Activated T-helper 2 cell treated with anti-CD3 and anti-CD28 coated beads, Interferon-gamma antibody, Interleukin-2, Interleukin-4, amounts not matched to agents 10 μg/mL and 5 μg/mL and 100 μg/mL, durations not matched to agents 14 hours and 24 hours and 36 hours (primary cell): ENCODE measurements around the gene C19orf44. TPM values are rescaled to one million over a fixed set of nuclear protein-coding genes. Genes with fewer than 3 reads are reported as not detected.

Experiments used
- DNase-seq: peaks from one replicate; pipeline ENCODE4 v3.0.0; 2021; ENCODE audit warnings: low spot score
- H3K27ac Mint-ChIP-seq: one replicate; pipeline ENCODE4 v1.8.0; 2021; ENCODE audit warnings: mixed read lengths
- H3K27me3 Mint-ChIP-seq: one replicate; pipeline ENCODE4 v1.8.0; 2021; ENCODE audit warnings: low read depth, mixed read lengths
- H3K36me3 Mint-ChIP-seq: one replicate; pipeline ENCODE4 v1.8.0; 2021; ENCODE audit warnings: low read depth, mixed read lengths
- H3K4me1 Mint-ChIP-seq: one replicate; pipeline ENCODE4 v1.8.0; 2021; ENCODE audit warnings: low read depth, mixed read lengths
- H3K4me3 Mint-ChIP-seq: one replicate; pipeline ENCODE4 v1.8.0; 2021; ENCODE audit warnings: low read depth, mild to moderate bottlenecking, moderate library complexity, mixed read lengths
- H3K9me3 Mint-ChIP-seq: one replicate; pipeline ENCODE4 v1.8.0; 2021; ENCODE audit warnings: mixed read lengths
- intact Hi-C: fragments of 100-400 bp; cut with micrococcal nuclease; formaldehyde crosslinking; loops from one replicate; pipeline ENCODE4 v1.15.1; 2023
- total RNA-seq: library from RNA; stranded (reverse); gene quantifications from 2 replicates; pipeline ENCODE4 v1.2.3, GENCODE V29; 2022

C19orf44 gene
- total RNA-seq, 1 donor from 2014 or later = 3.8 TPM

DNA sequence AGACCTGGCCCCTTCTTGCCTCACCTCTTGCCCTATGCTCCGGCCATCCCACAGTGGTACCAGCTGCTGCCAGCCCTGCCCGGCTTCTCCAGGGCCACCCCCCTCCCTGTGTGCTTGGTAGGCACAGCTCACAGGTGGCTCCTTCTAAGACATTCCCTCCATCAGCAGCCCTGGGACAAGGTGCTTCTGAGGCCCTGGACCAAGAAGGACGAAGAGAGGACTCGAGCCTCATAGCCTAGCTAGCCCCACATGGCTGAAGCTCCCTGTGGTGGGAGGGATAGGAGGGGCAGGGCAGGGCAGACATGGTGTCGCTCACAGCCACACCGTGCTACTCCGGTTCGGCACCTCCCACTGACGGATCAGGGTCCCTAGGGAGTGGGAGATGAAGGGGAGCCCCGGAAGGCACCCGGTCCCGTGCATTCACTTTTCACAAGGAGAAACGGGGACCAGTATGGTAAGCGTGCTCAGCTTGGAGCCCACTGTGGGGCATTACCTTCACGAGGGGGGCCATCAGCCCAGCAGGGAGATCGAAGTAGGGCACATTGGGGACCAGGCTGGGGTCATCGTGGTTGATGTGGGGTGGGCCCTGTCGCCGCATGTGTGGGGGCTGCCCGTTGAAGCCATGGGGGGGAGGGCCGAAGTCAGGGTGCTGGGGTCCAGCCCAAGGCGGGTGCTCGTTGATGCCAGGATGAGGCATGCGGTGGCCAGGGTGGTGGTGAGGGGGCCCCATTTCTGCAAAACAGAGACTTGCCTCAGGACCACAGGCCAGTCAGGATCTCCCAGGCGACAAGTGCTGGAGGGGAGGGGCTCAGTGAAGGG is 26.6 kb downstream of the C19orf44 start:
- Mint-ChIP-seq H3K27me3 (no peaks in the 10 kb centered on the region), H3K36me3 (peaks cover 70% of the 10 kb centered on the region), H3K9me3 (no peaks in the 10 kb centered on the region), H3K4me1 (no peaks in the 10 kb centered on the region), H3K4me3 (no peak overlapping the region), H3K27ac (no peak overlapping the region)
- no peak for DNase-seq
- intact Hi-C loops = no loop called here

DNA sequence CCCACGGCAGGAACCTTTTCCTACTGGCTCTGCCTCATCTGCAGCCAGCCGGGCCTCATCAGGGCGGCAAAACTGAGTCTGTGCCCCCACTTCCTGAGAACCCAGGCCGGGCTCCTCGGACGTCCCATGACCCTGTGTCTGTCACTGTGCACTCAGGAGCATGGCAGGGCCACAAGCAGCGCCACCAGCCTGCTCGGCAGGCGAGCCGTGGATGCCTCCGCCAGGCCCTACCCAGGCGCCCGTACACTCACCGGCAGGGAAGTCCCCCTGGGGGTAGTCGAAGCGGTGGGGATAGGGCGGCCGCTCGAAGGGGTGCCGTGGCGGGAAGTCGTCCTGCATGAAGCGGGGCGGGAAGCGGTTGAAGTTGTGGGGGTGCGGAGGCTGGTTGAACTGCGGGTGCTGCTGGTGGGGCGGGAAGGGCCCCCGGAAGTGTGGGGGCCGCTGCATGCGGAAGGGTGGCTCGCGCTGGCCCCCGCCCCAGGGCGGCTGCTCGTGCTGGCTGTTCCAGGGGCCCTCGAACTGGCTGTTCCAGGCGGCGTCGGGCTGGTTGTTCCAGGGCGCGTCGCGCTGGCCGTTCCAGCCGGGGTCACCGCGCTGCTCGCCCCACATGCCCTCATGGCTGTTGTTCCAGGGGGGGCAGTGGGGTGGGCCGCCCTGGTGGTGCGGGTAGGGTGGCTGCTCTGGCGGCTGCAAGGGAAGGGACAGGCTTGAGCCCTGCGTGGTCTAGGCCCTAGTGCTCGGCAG is 29.0 kb downstream of the C19orf44 start:
- no peaks in the 10 kb centered on the region for H3K4me1 Mint-ChIP-seq
- no peaks in the 10 kb centered on the region for H3K9me3 Mint-ChIP-seq
- no peaks in the 10 kb centered on the region for H3K27me3 Mint-ChIP-seq
- no peak overlapping the region for H3K27ac Mint-ChIP-seq
- H3K4me3 Mint-ChIP-seq = no peak overlapping the region
- no peak for DNase-seq
- intact Hi-C loops = no loop called here
- H3K36me3 Mint-ChIP-seq = peaks cover 66% of the 10 kb centered on the region

DNA sequence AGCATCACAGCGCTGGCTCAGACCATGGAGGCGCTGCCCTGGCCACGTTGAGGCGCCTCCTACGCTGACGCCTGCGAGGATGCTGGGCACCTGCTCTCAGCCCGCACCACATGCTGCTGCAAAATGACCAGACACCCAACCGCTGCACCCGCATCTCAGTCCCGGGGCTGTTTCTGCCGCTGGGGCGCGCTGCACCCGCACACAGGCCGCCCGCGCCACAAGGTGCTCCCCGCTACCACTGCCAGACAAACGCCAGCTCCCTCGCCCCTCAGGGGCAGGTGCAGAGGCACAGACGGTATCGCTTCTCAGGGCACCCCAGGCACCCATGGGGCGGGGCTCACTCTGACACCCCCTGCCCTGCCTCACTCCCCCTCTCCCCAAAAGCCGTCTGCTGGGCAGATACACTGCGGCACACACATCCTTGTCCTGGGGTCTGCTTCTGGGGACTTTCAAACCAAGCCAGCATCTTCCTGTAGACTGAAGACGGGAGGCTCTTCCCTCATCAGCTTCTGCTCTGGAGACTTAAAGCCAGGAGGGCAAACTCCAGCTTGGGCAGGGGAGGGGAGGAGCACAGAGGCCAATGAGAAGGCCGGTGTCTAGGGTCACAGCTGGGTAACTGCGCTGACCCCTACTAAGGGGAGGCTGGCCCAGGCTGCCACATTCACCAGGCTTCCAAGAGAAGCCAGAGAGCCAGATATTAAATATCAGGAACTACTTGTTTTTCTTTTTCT is 29.7 kb downstream of the C19orf44 start:
- Mint-ChIP-seq H3K4me1 (no peaks in the 10 kb centered on the region), H3K36me3 (peaks cover 60% of the 10 kb centered on the region), H3K4me3 (no peak overlapping the region), H3K27ac (no peak overlapping the region), H3K9me3 (no peaks in the 10 kb centered on the region), H3K27me3 (no peaks in the 10 kb centered on the region)
- DNase-seq = no peak
- intact Hi-C loops = no loop called here

DNA sequence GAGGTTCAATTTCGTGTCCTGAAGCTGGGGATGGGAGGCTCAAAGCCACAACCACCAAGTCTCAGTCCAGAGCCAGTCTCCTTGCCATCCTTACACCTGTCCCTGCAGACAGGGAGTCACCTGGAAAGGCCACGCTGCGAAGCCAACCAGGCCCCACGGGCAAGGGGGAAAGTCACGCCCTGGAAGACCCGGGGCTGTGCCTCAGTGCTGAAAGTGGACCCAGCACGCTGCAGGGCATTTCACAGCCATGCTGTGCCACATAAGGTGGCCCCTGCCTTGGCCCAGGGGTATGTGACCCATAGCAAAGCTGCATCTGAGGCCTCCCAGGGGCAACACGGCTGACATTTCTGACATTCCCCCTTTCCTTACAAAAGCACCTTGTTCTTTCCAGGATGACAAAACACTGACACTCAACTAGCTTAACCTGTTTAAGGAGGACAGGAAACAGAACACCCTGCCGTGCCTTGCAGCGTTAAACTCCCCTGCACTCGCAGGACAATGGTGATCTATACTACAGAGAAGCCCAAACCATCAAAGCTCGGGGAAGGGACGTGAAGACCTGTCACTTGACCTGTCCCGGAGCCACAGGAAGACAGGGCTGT is 31.2 kb downstream of the C19orf44 start:
- no peak overlapping the region for H3K27ac Mint-ChIP-seq
- DNase-seq = no peak
- H3K4me1 Mint-ChIP-seq = no peaks in the 10 kb centered on the region
- no peak overlapping the region for H3K4me3 Mint-ChIP-seq
- peaks cover 67% of the 10 kb centered on the region for H3K36me3 Mint-ChIP-seq
- no peaks in the 10 kb centered on the region for H3K9me3 Mint-ChIP-seq
- intact Hi-C loops = no loop called here
- H3K27me3 Mint-ChIP-seq = no peaks in the 10 kb centered on the region

DNA sequence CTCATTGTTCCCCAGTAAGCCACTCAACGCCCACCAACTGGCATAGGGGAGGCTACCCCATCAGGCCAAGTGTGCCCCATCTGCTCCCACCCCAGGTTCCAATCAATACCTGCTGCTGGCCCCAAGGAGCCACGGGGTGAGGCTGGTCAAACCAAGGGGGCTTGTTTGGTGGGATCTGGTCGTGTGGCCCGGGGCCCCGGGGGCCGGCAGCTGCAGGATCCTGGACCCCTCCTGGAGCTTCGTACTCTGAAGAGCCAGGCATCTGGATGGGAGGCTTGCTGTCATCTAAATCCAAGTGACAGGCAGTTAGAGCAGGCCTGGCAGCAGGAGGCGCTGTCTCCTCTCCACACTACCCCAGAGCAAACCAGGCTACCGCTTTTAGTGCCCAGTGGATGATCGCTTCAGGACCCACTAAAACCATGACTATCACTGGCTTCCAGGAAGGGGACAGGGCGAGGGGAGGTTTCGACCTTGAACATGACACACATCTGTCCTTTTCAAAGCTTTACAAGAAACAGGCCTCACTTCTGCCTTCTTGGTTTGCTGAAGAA is 31.9 kb downstream of the C19orf44 start:
- Mint-ChIP-seq H3K36me3 (peaks cover 63% of the 10 kb centered on the region), H3K4me3 (no peak overlapping the region), H3K27me3 (no peaks in the 10 kb centered on the region), H3K9me3 (no peaks in the 10 kb centered on the region), H3K27ac (no peak overlapping the region), H3K4me1 (no peaks in the 10 kb centered on the region)
- intact Hi-C loops = no loop called here
- peak; percentile 30 for DNase-seq

DNA sequence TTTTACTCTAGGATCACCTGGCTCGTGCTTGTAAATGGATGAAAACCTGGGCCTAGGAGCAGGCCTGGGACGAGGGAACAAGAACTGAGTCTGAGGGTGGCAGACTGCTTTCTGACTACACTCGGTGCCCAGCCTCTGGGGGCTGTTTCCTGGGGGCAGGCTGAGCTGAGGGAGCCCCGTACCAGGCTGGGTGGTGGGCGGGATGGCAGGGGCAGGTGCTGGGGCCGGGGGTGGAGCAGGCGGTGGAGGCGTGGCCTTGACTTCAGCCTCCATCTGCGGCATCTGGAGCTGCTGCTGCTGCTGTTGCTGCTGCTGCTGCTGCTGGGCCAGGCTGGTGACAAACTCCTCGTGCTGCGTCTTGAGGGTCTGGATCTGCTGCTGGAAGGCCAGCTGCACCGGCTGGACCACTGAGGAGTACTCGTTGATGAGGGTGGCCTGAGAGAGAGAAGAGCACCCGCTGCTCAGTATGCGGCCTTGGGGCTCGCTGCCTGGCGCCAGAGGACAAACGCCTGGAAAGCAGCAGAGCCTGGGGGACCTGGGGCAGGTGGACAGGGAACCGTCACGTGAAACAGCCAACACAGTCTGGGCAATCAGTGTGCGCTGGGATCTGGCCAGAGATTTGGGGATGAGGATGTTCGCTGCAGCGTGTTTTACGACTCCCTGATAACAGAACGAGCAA is 33.4 kb downstream of the C19orf44 start:
- H3K27me3 Mint-ChIP-seq = no peaks in the 10 kb centered on the region
- intact Hi-C loops = no loop called here
- H3K4me1 Mint-ChIP-seq = no peaks in the 10 kb centered on the region
- peaks cover 63% of the 10 kb centered on the region for H3K36me3 Mint-ChIP-seq
- H3K9me3 Mint-ChIP-seq = no peaks in the 10 kb centered on the region
- H3K4me3 Mint-ChIP-seq = no peak overlapping the region
- no peak overlapping the region for H3K27ac Mint-ChIP-seq
- DNase-seq = no peak

DNA sequence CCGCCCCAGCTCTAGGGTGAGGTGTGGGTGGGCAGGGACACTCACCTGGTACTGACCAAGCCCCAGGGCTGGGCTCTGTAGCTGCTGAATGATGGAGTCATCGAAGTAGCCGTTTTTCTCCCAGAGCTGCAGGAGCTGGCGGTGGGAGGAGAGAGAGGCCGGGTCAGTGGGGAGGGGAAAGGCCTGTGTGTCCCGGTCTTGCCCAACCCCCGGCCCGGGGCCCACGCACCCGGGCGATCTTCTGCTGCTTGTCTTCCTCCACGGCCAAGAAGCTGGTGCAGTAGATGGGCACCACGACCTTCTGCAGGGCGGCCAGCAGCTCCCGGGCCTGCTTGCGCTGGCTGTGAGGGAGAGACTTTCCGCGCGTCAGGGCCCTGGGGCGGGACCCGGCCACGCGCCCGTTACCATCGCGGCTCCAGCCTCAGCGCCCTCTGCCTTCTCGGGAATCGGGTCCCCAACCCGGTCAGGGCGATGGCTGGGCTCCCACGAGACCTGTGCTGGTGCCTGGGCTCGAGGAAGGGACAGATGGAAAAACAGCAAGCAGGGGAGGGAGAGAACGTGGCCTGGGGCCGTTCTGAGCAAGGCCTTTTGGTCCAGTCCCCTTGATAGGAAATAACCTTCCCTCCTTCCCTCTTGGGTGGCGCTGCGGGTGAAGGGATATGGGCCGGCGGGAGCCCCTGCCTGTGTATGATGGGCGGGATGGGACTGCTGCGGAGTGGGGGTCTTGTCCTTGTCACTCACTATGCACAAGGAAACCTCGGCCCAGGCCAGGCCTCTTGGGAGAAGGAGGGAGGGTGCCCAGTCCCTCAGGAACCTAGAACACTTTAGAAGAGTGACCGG is 34.6 kb downstream of the C19orf44 start:
- H3K36me3 Mint-ChIP-seq = peaks cover 64% of the 10 kb centered on the region
- no peak overlapping the region for H3K27ac Mint-ChIP-seq
- intact Hi-C loops = no loop called here
- H3K27me3 Mint-ChIP-seq = no peaks in the 10 kb centered on the region
- no peaks in the 10 kb centered on the region for H3K9me3 Mint-ChIP-seq
- no peak for DNase-seq
- H3K4me1 Mint-ChIP-seq = no peaks in the 10 kb centered on the region
- H3K4me3 Mint-ChIP-seq = no peak overlapping the region

DNA sequence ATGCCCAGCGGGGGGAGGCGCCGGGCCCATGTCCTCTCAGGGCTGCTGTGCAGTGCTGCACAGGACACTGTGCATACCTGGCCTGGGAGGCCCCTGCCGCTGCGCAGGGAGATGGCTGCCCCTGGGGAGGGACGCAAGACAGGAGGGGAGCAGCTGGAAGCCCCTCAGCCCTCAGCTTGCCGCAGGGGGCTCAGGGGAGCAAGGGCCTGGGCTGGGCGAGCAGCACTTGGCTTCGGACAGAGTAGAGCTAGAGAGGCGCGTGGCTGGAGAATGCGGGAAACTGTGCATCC is 35.1 kb downstream of the C19orf44 start:
- Mint-ChIP-seq H3K36me3 (peaks cover 65% of the 10 kb centered on the region), H3K27me3 (no peaks in the 10 kb centered on the region), H3K4me3 (no peak overlapping the region), H3K4me1 (no peaks in the 10 kb centered on the region), H3K9me3 (no peaks in the 10 kb centered on the region), H3K27ac (no peak overlapping the region)
- no peak for DNase-seq
- intact Hi-C loops = no loop called here

DNA sequence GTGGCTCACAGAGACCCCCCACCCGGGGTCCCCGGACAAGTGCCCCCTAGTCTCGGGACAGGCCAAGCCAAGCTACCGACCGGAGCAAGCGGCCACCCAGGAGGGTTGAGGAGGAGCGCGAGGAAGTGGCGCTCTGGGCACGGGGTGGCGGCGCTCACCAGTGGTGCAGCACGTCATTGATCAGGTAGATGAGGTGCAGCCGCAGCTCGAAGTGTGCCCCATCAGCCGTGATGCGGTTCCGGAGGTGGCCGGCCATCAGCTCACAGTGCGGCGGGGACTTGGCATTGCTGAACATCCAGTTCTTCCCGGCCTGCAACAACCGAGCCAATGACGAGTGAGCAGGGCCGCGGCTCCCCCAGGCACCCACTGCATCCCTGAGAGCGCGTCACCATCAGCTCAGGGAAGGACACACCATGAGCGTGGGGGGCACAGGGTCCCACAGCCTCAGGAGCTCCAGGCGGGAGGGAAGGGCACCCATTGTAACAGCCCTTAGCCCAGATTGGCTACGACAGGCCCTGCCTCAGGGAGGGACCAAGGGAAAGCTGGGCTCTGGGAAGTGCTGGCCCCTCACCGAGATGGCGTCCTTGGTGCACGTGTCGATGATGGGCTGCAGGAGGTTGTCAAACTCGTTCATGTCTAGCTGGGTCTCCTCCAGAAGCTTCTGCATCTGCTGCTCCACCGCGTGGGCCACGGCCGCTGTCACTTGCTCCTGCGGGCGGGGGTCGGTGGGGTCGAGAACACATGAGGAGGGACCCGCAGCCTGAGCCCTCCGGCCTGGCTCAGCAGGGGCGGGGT is 36.4 kb downstream of the C19orf44 start:
- no peaks in the 10 kb centered on the region for H3K4me1 Mint-ChIP-seq
- no peaks in the 10 kb centered on the region for H3K9me3 Mint-ChIP-seq
- H3K36me3 Mint-ChIP-seq = peaks cover 72% of the 10 kb centered on the region
- no peak overlapping the region for H3K27ac Mint-ChIP-seq
- no peak overlapping the region for H3K4me3 Mint-ChIP-seq
- H3K27me3 Mint-ChIP-seq = no peaks in the 10 kb centered on the region
- intact Hi-C loops = no loop called here
- no peak for DNase-seq

DNA sequence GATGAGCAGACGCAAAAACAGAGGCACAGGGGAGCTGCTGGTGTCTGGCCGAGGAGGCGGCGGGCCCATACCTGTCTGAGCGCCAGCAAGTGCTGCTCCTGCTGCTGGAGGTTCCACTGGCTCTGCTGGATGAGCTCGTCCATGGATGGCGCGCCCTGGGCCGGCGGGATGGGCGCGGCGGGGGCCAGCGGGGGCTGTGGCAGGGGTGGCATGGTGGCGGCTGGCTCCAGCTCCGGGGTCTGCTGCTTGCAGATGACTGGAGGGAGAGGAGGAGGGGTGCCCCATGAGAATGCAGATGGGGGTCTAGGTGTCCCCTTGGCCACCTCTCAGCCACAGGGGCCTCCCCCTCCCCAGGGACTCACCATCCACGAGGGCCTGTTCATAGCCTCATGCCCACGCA is 39.2 kb downstream of the C19orf44 start:
- Mint-ChIP-seq H3K4me1 (peaks cover 9% of the 10 kb centered on the region), H3K9me3 (no peaks in the 10 kb centered on the region), H3K27ac (no peak overlapping the region), H3K4me3 (no peak overlapping the region), H3K27me3 (no peaks in the 10 kb centered on the region), H3K36me3 (peaks cover 75% of the 10 kb centered on the region)
- DNase-seq = no peak
- intact Hi-C loops = no loop called here

DNA sequence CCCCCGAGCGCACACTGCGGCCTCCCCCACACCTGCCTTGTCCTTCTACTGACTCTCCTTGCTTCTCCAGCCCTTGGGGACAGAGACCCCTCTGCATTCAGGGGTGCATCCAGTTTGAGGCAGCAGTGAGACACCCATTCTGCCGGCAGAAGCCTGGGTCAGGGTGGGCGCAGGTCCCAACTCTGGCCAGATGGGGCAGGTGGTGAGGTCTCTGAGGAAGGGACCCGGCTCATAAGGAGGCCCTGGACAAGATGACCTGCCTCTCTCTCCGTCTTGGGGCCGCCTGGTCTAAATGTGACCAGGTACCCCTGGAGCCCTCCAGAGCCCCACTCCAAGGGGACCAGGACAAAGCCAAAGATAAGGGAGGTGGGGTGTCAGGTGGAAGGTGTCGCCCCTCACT is 39.9 kb downstream of the C19orf44 start:
- peaks cover 11% of the 10 kb centered on the region for H3K4me1 Mint-ChIP-seq
- H3K36me3 Mint-ChIP-seq = peaks cover 80% of the 10 kb centered on the region
- intact Hi-C loops = no loop called here
- H3K4me3 Mint-ChIP-seq = no peak overlapping the region
- no peak for DNase-seq
- no peaks in the 10 kb centered on the region for H3K9me3 Mint-ChIP-seq
- H3K27ac Mint-ChIP-seq = no peak overlapping the region
- no peaks in the 10 kb centered on the region for H3K27me3 Mint-ChIP-seq
